ENCODE data around the gene TGM1. TPM values are rescaled to one million over a fixed set of nuclear protein-coding genes. Genes with fewer than 3 reads are reported as not detected.

TGM1 gene
- total RNA-seq, 1 donor from 2014 or later: 7.0 TPM

DNA sequence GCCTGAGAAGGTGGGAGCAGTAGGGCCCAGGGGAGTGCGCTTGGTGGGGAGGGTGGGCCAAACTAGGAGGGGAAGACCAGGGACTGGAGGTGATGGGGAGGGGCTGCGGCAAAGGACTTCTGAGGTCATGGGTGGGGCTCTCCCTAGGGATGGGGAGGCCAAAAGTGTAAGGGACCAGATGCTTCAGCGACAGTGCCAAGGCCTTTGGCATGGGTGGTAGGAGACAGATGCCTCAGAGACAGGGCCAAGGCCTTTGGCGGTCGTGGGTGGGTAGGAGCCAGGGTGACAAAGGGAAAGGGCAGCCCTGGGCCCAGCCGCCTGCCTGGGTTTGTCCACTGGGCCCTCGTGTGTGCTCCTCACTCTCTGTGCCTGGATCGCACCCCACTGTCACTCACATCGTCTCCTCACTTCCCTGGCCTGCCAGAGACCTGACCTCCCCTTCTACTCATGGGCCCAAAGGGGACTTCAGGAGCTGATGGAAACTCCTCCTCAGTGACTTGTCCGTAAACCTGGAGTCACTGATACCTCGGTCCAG, 21.6 kb upstream of the TGM1 start:
- H3K36me3 Mint-ChIP-seq (ENCODE audit: insufficient read depth): no peaks in the 10 kb centered on the region
- no peak for TF ChIP-seq CTCF (IDR thresholded peaks at IDR 0.05; ENCODE audit: unreplicated experiment)
- no peak overlapping the region for H3K4me3 Mint-ChIP-seq (ENCODE audit: low read depth)
- H3K4me1 Mint-ChIP-seq (ENCODE audit: low read depth): no peaks in the 10 kb centered on the region
- H3K27ac Mint-ChIP-seq: no peak overlapping the region
- DNase-seq (ENCODE audit: low spot score, unreplicated experiment): no peak
- H3K27me3 Mint-ChIP-seq: no peaks in the 10 kb centered on the region
- no peaks in the 10 kb centered on the region for H3K9me3 Mint-ChIP-seq (ENCODE audit: low read depth)

DNA sequence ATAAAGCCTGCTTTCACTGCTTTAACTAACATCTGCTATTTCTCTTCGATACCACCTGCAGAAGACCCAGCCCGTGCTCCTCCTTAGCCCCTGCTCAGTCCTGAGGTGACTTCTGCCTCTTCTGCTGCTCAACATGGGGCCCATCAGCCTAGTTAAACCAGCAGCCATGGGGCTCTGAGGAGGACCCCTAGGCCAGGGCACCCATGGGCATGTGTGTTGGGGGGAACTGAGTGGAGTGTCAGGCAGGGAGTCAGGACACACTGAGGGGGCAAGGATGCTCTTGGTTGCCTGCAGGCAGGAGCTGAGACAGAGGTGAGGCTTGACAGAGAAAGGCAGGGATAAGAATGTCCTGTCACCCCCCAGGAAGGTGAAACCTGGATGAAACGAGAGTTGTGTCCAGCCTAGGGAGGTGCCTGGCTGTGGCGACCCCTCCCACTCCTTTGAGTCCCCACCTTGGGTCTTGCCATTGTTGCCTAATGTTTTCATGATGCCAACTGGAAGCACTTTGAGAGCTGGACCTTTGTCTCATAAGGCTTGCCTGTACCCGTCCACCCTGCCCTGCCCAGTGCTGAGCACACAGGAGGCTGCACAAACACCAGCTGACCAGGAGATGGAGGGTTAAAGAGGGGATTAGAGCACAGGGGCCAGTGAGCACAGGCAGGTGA, 21.0 kb upstream of the TGM1 start:
- Mint-ChIP-seq H3K4me3 (ENCODE audit: low read depth) (no peak overlapping the region), H3K4me1 (ENCODE audit: low read depth) (no peaks in the 10 kb centered on the region), H3K36me3 (ENCODE audit: insufficient read depth) (no peaks in the 10 kb centered on the region), H3K27ac (no peak overlapping the region), H3K9me3 (ENCODE audit: low read depth) (no peaks in the 10 kb centered on the region), H3K27me3 (no peaks in the 10 kb centered on the region)
- no peak for TF ChIP-seq CTCF (IDR thresholded peaks at IDR 0.05; ENCODE audit: unreplicated experiment)
- no peak for DNase-seq (ENCODE audit: low spot score, unreplicated experiment)

GRCh38 chr14:24282736-24283135, 19.8 kb upstream of the TGM1 start:
- Mint-ChIP-seq H3K9me3 (ENCODE audit: low read depth) (no peaks in the 10 kb centered on the region), H3K27me3 (no peaks in the 10 kb centered on the region), H3K36me3 (ENCODE audit: insufficient read depth) (no peaks in the 10 kb centered on the region), H3K4me3 (ENCODE audit: low read depth) (no peak overlapping the region), H3K4me1 (ENCODE audit: low read depth) (no peaks in the 10 kb centered on the region), H3K27ac (no peak overlapping the region)
- DNase-seq (ENCODE audit: low spot score, unreplicated experiment): no peak
- no peak for TF ChIP-seq CTCF (IDR thresholded peaks at IDR 0.05; ENCODE audit: unreplicated experiment)

DNA sequence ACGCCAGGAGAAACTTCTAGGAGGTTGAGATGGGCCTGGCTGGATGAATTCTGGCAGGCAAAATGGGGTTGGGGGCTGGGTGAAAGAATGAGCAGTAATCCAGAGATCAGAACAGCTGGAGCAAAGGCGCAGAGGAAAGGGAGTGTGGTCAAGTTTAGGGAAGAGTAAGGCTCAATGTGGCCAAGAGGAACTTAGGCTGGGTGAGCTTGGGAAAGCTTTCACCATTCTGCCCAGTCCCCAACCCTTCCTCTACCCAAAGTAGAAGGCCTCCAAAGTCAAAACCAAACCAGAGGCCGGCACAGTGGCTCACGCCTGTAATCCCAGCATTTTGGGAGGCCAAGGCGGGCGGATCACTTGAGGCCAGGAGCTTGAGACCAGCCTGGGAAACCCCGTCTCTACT, 18.7 kb upstream of the TGM1 start:
- H3K9me3 Mint-ChIP-seq (ENCODE audit: low read depth): no peaks in the 10 kb centered on the region
- no peaks in the 10 kb centered on the region for H3K4me1 Mint-ChIP-seq (ENCODE audit: low read depth)
- H3K27me3 Mint-ChIP-seq: no peaks in the 10 kb centered on the region
- H3K4me3 Mint-ChIP-seq (ENCODE audit: low read depth): no peak overlapping the region
- H3K27ac Mint-ChIP-seq: no peak overlapping the region
- no peak for TF ChIP-seq CTCF (IDR thresholded peaks at IDR 0.05; ENCODE audit: unreplicated experiment)
- no peaks in the 10 kb centered on the region for H3K36me3 Mint-ChIP-seq (ENCODE audit: insufficient read depth)
- DNase-seq (ENCODE audit: low spot score, unreplicated experiment): no peak

- H3K9me3 Mint-ChIP-seq (ENCODE audit: low read depth): no peaks in the 10 kb centered on the region
Measured at GRCh38 chr14:24280797-24281460, 18.0 kb upstream of the TGM1 start.

More at GRCh38 chr14:24280797-24281460, 18.0 kb upstream of the TGM1 start:
- no peak overlapping the region for H3K4me3 Mint-ChIP-seq (ENCODE audit: low read depth)
- H3K36me3 Mint-ChIP-seq (ENCODE audit: insufficient read depth): no peaks in the 10 kb centered on the region
- H3K27me3 Mint-ChIP-seq: no peaks in the 10 kb centered on the region
- no peak overlapping the region for H3K27ac Mint-ChIP-seq
- no peak for DNase-seq (ENCODE audit: low spot score, unreplicated experiment)
- no peak for TF ChIP-seq CTCF (IDR thresholded peaks at IDR 0.05; ENCODE audit: unreplicated experiment)
- H3K4me1 Mint-ChIP-seq (ENCODE audit: low read depth): no peaks in the 10 kb centered on the region

Data from progenitor cell of endocrine pancreas (in vitro differentiated cells).